ENCODE measurements around the gene OR6J1.

Gene OR6J1

DNA sequence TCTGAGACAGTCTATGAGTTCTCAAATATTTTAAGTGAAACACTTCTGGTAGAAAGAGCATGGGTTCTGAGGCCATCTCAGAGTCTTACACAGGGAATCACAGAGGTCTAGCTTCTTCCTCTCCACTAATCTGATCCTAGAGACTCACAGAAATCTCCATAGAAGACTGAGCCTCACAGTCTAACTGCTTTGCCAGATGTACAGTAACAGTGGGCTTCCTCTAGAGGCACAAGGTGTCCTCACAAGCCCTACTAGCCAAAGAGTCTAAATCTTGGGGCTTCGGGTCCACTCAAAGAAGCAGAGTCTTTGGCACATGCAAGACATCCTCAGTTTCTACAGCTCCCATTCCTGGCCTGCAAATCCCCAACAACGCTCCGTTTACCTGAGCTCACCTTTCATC, 14.1 kb downstream of the OR6J1 start:
- Histone ChIP-seq H3K9me3 (replicated peaks in 1 of 2; ENCODE audit: control insufficient read depth in 2 of 2, insufficient read depth in 1 of 2, low read depth in 1 of 2, low read length in 2 of 2) (no peaks in the 10 kb centered on the region), H2BK5ac (ENCODE audit: low read length) (no peak overlapping the region), H3K79me1 (ENCODE audit: low read depth, low read length) (no peaks in the 10 kb centered on the region), H3K4me2 (ENCODE audit: insufficient read depth, low read length, poor library complexity, severe bottlenecking) (no peak overlapping the region), H3K36me3 (replicated peaks in 1 of 2; ENCODE audit: control insufficient read depth in 2 of 2, insufficient read depth in 2 of 2, low read length in 2 of 2) (no peaks in the 10 kb centered on the region), H3K4me1 (ENCODE audit: control insufficient read depth in 2 of 2, insufficient read depth in 1 of 2, low read depth in 1 of 2, low read length in 2 of 2) (no peaks in the 10 kb centered on the region), H4K91ac (ENCODE audit: low read depth, low read length, poor library complexity) (no peak overlapping the region), H3K4ac (ENCODE audit: low read length) (no peak overlapping the region), H3K14ac (ENCODE audit: low read length) (no peak overlapping the region), H3K27ac (replicated peaks; ENCODE audit: low read length) (no peak overlapping the region), H2AFZ (ENCODE audit: low read length) (no peak overlapping the region), H2AK5ac (ENCODE audit: low read depth, low read length) (no peak overlapping the region), H3K23ac (ENCODE audit: low read depth, low read length, poor library complexity) (no peak overlapping the region), H2BK15ac (ENCODE audit: low read length) (no peak overlapping the region), H4K8ac (ENCODE audit: low read depth, low read length) (no peak overlapping the region), H2BK12ac (ENCODE audit: low read length) (no peak overlapping the region), H3K18ac (ENCODE audit: low read length) (no peak overlapping the region), H3K9ac (ENCODE audit: low read depth, low read length, poor library complexity) (no peak overlapping the region), H2BK120ac (ENCODE audit: low read depth, low read length) (no peak overlapping the region), H3K4me3 (ENCODE audit: low read length in 2 of 2) (no peak overlapping the region), H3K27me3 (ENCODE audit: control insufficient read depth in 3 of 3, insufficient read depth in 3 of 3, low read depth in 1 of 3, low read length in 3 of 3) (no peaks in the 10 kb centered on the region)
- DNase-seq (ENCODE audit: low spot score) = no peak
- no CpG with 5 or more reads among the region's 3 CpGs for WGBS, 2 donors (ENCODE audit: extremely low coverage in 2 of 2, insufficient read length in 2 of 2, insufficient replicate concordance in 1 of 2)

GRCh38 chr14:22629361-22629760, 14.8 kb downstream of the OR6J1 start:
- H2AK5ac ChIP-seq (ENCODE audit: low read depth, low read length) = no peak overlapping the region
- H2BK12ac ChIP-seq (ENCODE audit: low read length) = no peak overlapping the region
- no peak overlapping the region for H4K8ac ChIP-seq (ENCODE audit: low read depth, low read length)
- no peaks in the 10 kb centered on the region for H3K27me3 ChIP-seq (ENCODE audit: control insufficient read depth in 3 of 3, insufficient read depth in 3 of 3, low read depth in 1 of 3, low read length in 3 of 3)
- H2BK120ac ChIP-seq (ENCODE audit: low read depth, low read length) = no peak overlapping the region
- H2BK5ac ChIP-seq (ENCODE audit: low read length) = no peak overlapping the region
- H3K27ac ChIP-seq (replicated peaks; ENCODE audit: low read length) = no peak overlapping the region
- H4K91ac ChIP-seq (ENCODE audit: low read depth, low read length, poor library complexity) = no peak overlapping the region
- no peak overlapping the region for H3K14ac ChIP-seq (ENCODE audit: low read length)
- no peaks in the 10 kb centered on the region for H3K79me1 ChIP-seq (ENCODE audit: low read depth, low read length)
- H3K4ac ChIP-seq (ENCODE audit: low read length) = no peak overlapping the region
- no peaks in the 10 kb centered on the region for H3K4me1 ChIP-seq (ENCODE audit: control insufficient read depth in 2 of 2, insufficient read depth in 1 of 2, low read depth in 1 of 2, low read length in 2 of 2)
- H3K9ac ChIP-seq (ENCODE audit: low read depth, low read length, poor library complexity) = no peak overlapping the region
- no peak overlapping the region for H3K4me3 ChIP-seq (ENCODE audit: low read length in 2 of 2)
- H3K4me2 ChIP-seq (ENCODE audit: insufficient read depth, low read length, poor library complexity, severe bottlenecking) = no peak overlapping the region
- DNase-seq (ENCODE audit: low spot score) = no peak
- H2AFZ ChIP-seq (ENCODE audit: low read length) = no peak overlapping the region
- H3K18ac ChIP-seq (ENCODE audit: low read length) = no peak overlapping the region
- H3K36me3 ChIP-seq (replicated peaks in 1 of 2; ENCODE audit: control insufficient read depth in 2 of 2, insufficient read depth in 2 of 2, low read length in 2 of 2) = no peaks in the 10 kb centered on the region
- WGBS, 2 donors (ENCODE audit: extremely low coverage in 2 of 2, insufficient read length in 2 of 2, insufficient replicate concordance in 1 of 2) = no CpG with 5 or more reads among the region's 5 CpGs
- no peak overlapping the region for H2BK15ac ChIP-seq (ENCODE audit: low read length)
- H3K9me3 ChIP-seq (replicated peaks in 1 of 2; ENCODE audit: control insufficient read depth in 2 of 2, insufficient read depth in 1 of 2, low read depth in 1 of 2, low read length in 2 of 2) = no peaks in the 10 kb centered on the region
- no peak overlapping the region for H3K23ac ChIP-seq (ENCODE audit: low read depth, low read length, poor library complexity)

DNA sequence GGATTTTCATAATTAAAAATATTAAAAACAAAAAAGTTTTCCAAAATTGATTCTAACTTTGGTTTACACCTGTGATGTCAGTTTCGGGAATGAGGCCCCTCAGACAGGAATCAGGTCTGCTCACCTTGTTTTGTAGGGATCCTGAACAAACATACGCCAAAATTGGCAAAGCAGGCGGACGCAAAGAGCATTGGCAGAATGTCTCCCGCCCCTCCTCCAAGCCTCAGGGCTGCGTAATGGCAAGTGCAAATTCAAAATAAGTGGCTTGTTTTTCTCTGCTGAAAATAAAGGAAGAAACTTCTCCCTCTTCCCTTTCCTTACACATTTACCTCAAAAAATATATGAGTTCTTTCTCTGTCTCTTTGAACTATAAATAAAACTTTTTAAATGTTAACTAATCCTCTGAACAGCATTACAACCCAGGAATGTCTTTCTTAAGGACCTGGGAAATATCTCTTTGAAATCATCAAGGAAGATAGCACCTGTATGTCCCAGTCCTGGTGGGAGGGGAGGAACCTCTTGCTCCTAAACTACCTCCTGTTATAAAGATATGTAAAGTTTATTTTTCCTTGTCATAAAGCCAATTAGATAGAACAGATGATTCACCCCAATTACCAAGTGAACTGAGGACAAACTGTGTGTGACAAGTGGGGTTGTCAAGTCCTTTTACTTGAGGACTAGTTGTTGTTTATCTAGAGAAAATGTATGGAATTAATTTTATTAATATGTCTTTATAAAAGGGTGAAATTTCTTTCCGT, 16.5 kb downstream of the OR6J1 start:
- no peak overlapping the region for H3K4me2 ChIP-seq (ENCODE audit: insufficient read depth, low read length, poor library complexity, severe bottlenecking)
- no peaks in the 10 kb centered on the region for H3K4me1 ChIP-seq (ENCODE audit: control insufficient read depth in 2 of 2, insufficient read depth in 1 of 2, low read depth in 1 of 2, low read length in 2 of 2)
- no peak overlapping the region for H3K4me3 ChIP-seq (ENCODE audit: low read length in 2 of 2)
- no peaks in the 10 kb centered on the region for H3K9me3 ChIP-seq (replicated peaks in 1 of 2; ENCODE audit: control insufficient read depth in 2 of 2, insufficient read depth in 1 of 2, low read depth in 1 of 2, low read length in 2 of 2)
- no peak overlapping the region for H4K91ac ChIP-seq (ENCODE audit: low read depth, low read length, poor library complexity)
- H2BK5ac ChIP-seq (ENCODE audit: low read length) = no peak overlapping the region
- no peak overlapping the region for H2BK15ac ChIP-seq (ENCODE audit: low read length)
- no peaks in the 10 kb centered on the region for H3K27me3 ChIP-seq (ENCODE audit: control insufficient read depth in 3 of 3, insufficient read depth in 3 of 3, low read depth in 1 of 3, low read length in 3 of 3)
- H3K36me3 ChIP-seq (replicated peaks in 1 of 2; ENCODE audit: control insufficient read depth in 2 of 2, insufficient read depth in 2 of 2, low read length in 2 of 2) = no peaks in the 10 kb centered on the region
- no peak overlapping the region for H2BK12ac ChIP-seq (ENCODE audit: low read length)
- no peaks in the 10 kb centered on the region for H3K79me1 ChIP-seq (ENCODE audit: low read depth, low read length)
- no peak overlapping the region for H3K27ac ChIP-seq (replicated peaks; ENCODE audit: low read length)
- no peak overlapping the region for H2AFZ ChIP-seq (ENCODE audit: low read length)
- no peak overlapping the region for H4K8ac ChIP-seq (ENCODE audit: low read depth, low read length)
- H2AK5ac ChIP-seq (ENCODE audit: low read depth, low read length) = no peak overlapping the region
- H2BK120ac ChIP-seq (ENCODE audit: low read depth, low read length) = no peak overlapping the region
- H3K14ac ChIP-seq (ENCODE audit: low read length) = no peak overlapping the region
- H3K18ac ChIP-seq (ENCODE audit: low read length) = no peak overlapping the region
- WGBS, 2 donors (ENCODE audit: extremely low coverage in 2 of 2, insufficient read length in 2 of 2, insufficient replicate concordance in 1 of 2) = no CpG with 5 or more reads among the region's 7 CpGs
- no peak overlapping the region for H3K9ac ChIP-seq (ENCODE audit: low read depth, low read length, poor library complexity)
- DNase-seq (ENCODE audit: low spot score) = no peak
- H3K23ac ChIP-seq (ENCODE audit: low read depth, low read length, poor library complexity) = no peak overlapping the region
- H3K4ac ChIP-seq (ENCODE audit: low read length) = no peak overlapping the region

- no CpG with 5 or more reads among the region's 6 CpGs for WGBS, 2 donors (ENCODE audit: extremely low coverage in 2 of 2, insufficient read length in 2 of 2, insufficient replicate concordance in 1 of 2)
- Histone ChIP-seq H4K8ac (ENCODE audit: low read depth, low read length) (no peak overlapping the region), H3K23ac (ENCODE audit: low read depth, low read length, poor library complexity) (no peak overlapping the region), H4K91ac (ENCODE audit: low read depth, low read length, poor library complexity) (no peak overlapping the region), H3K4ac (ENCODE audit: low read length) (no peak overlapping the region), H3K27ac (replicated peaks; ENCODE audit: low read length) (no peak overlapping the region), H3K14ac (ENCODE audit: low read length) (no peak overlapping the region), H2AFZ (ENCODE audit: low read length) (no peak overlapping the region), H3K79me1 (ENCODE audit: low read depth, low read length) (no peaks in the 10 kb centered on the region), H3K4me2 (ENCODE audit: insufficient read depth, low read length, poor library complexity, severe bottlenecking) (no peak overlapping the region), H3K18ac (ENCODE audit: low read length) (no peak overlapping the region), H2BK15ac (ENCODE audit: low read length) (no peak overlapping the region), H2BK5ac (ENCODE audit: low read length) (no peak overlapping the region), H3K9ac (ENCODE audit: low read depth, low read length, poor library complexity) (no peak overlapping the region), H3K36me3 (replicated peaks in 1 of 2; ENCODE audit: control insufficient read depth in 2 of 2, insufficient read depth in 2 of 2, low read length in 2 of 2) (no peaks in the 10 kb centered on the region), H3K4me3 (ENCODE audit: low read length in 2 of 2) (no peak overlapping the region), H2BK120ac (ENCODE audit: low read depth, low read length) (no peak overlapping the region), H2BK12ac (ENCODE audit: low read length) (no peak overlapping the region), H3K27me3 (ENCODE audit: control insufficient read depth in 3 of 3, insufficient read depth in 3 of 3, low read depth in 1 of 3, low read length in 3 of 3) (no peaks in the 10 kb centered on the region), H3K9me3 (replicated peaks in 1 of 2; ENCODE audit: control insufficient read depth in 2 of 2, insufficient read depth in 1 of 2, low read depth in 1 of 2, low read length in 2 of 2) (peaks cover 2% of the 10 kb centered on the region in 2 donors), H3K4me1 (ENCODE audit: control insufficient read depth in 2 of 2, insufficient read depth in 1 of 2, low read depth in 1 of 2, low read length in 2 of 2) (no peaks in the 10 kb centered on the region), H2AK5ac (ENCODE audit: low read depth, low read length) (no peak overlapping the region)
- no peak for DNase-seq (ENCODE audit: low spot score)
Measured at GRCh38 chr14:22626590-22626989, 17.6 kb downstream of the OR6J1 start.
